ENCODE results near the gene TSC22D2.

- TF ChIP-seq CTCF (IDR thresholded peaks at IDR 0.05; ENCODE audit: poor library complexity, severe bottlenecking): no peak
- no peak for TF ChIP-seq MXI1 (conservative IDR thresholded peaks at IDR 0.05; ENCODE audit: poor library complexity, severe bottlenecking)
- TF ChIP-seq EZH2 (IDR thresholded peaks at IDR 0.05; ENCODE audit: borderline replicate concordance, insufficient read depth, low read length, poor library complexity, severe bottlenecking): no peak
- TF ChIP-seq REST (IDR thresholded peaks at IDR 0.05; ENCODE audit: borderline replicate concordance): no peak
- no peak for TF ChIP-seq TAF1 (IDR thresholded peaks at IDR 0.05; ENCODE audit: low read depth)
- no peak for TF ChIP-seq RAD21 (conservative IDR thresholded peaks at IDR 0.05)
Observed at GRCh38 chr3:150447084-150447483, 39.0 kb downstream of the TSC22D2 start.
